Left lung (tissue), 10 donors: ENCODE measurements around the gene DHRSX. TPM values are rescaled to one million over a fixed set of nuclear protein-coding genes. Genes with fewer than 3 reads are reported as not detected.
"Not testable (repeated sequence)": the region's sequence is repeated elsewhere in the genome, so short reads cannot be mapped to it uniquely, and the experiment has no call there.

Source experiments
- ATAC-seq: fragments of 200-7000 bp; cut with Tn5 transposase; one replicate; pipeline ENCODE4 v1.9.1; 2020; ENCODE audit warnings: moderate library complexity
- DNase-seq, 4 donors: peaks; one replicate each; pipeline ENCODE4 v3.0.0-alpha.2; 2013 to 2020
- H3K27ac ChIP-seq, 2 donors: fragments of 200-600 bp; sonication (generic) in 1 of 2; one replicate each; pipeline versions ENCODE4 v1.5.0 to v1.8.0; 2020 to 2021
- H3K27me3 ChIP-seq, 2 donors: fragments of 200-600 bp; sonication (generic) in 1 of 2; one replicate each; pipeline versions ENCODE4 v1.5.0 to v1.8.0; 2020 to 2021
- H3K36me3 ChIP-seq, 2 donors: fragments of 200-600 bp; sonication (generic) in 1 of 2; one replicate each; pipeline versions ENCODE4 v1.5.0 to v1.8.0; 2020 to 2021
- H3K4me1 ChIP-seq, 2 donors: fragments of 200-600 bp; one replicate each; pipeline ENCODE4 v1.8.0; 2021
- H3K4me3 ChIP-seq, 2 donors: fragments of 200-600 bp; sonication (generic) in 1 of 2; one replicate each; pipeline versions ENCODE4 v1.5.0 to v1.8.0; 2020 to 2021; ENCODE audit warnings: mild to moderate bottlenecking in 1 of 2
- H3K9me3 ChIP-seq, 2 donors: fragments of 200-600 bp; sonication (generic) in 1 of 2; one replicate each; pipeline versions ENCODE4 v1.5.0 to v1.8.0; 2020 to 2021
- CTCF ChIP-seq, 2 donors: fragments of 200-600 bp; sonication (generic) in 1 of 2; IDR thresholded peaks; one replicate each; pipeline versions ENCODE4 v1.5.0 to v1.8.0; 2021; ENCODE audit warnings: antibody characterized with exemption in 2 of 2
- intact Hi-C, 2 donors: fragments of 100-400 bp; cut with DNase I; formaldehyde crosslinking; loops; one replicate each; pipeline versions ENCODE4 v1.11.2 to v1.14.2; 2022
- polyA plus RNA-seq, 6 donors: library from polyadenylated mRNA; unstranded; fragments of 120-200 nt; gene quantifications; one replicate each; pipeline ENCODE4 v1.2.1, GENCODE V29; 2013; ENCODE audit not compliant: insufficient read length in 6 of 6
- total RNA-seq, 2 donors: library from RNA; stranded (reverse); fragmentation: NEBNext Ultra II Directional; extraction: Animal tissue kit (Norgen Biotek cat#: 25700); gene quantifications; one replicate each; pipeline ENCODE4 v1.2.1, GENCODE V29; 2021
- donor health status: DM: no; HTN: yes; CAD: no.
- donor health status: DM: no; HTN: no; CAD: no.

The DHRSX gene
- total and polyA plus RNA-seq, 8 donors: 20.2 to 31.5 (median 26.8) TPM

- no peak for ATAC-seq
- no peak for DNase-seq
- no peaks in the 10 kb centered on the region for H3K4me1 ChIP-seq
- peaks cover 0 to 2% of the 10 kb centered on the region in 2 donors for H3K27me3 ChIP-seq
- intact Hi-C loops: no loop called here
- no peak overlapping the region for H3K4me3 ChIP-seq
- H3K27ac ChIP-seq: no peak overlapping the region
- no peak for TF ChIP-seq CTCF (IDR thresholded peaks at IDR 0.05)
- no peaks in the 10 kb centered on the region for H3K36me3 ChIP-seq
- H3K9me3 ChIP-seq: no peaks in the 10 kb centered on the region
Measured at GRCh38 chrX:2520539-2520938, 19.8 kb upstream of the DHRSX start.

- H3K27ac ChIP-seq, intact Hi-C loops, ATAC-seq, H3K4me3 ChIP-seq, DNase-seq, H3K36me3 ChIP-seq, H3K27me3 ChIP-seq, H3K4me1 ChIP-seq, H3K9me3 ChIP-seq: not testable (repeated sequence)
Measured at GRCh38 chrX:2519638-2520037, 18.9 kb upstream of the DHRSX start.

GRCh38 chrX:2517055-2517454 lies 16.3 kb upstream of the DHRSX start:
- Histone ChIP-seq H3K27me3 (no peaks in the 10 kb centered on the region), H3K27ac (no peak overlapping the region), H3K4me3 (no peak overlapping the region), H3K36me3 (no peaks in the 10 kb centered on the region), H3K9me3 (no peaks in the 10 kb centered on the region), H3K4me1 (no peaks in the 10 kb centered on the region)
- ATAC-seq (no peak), DNase-seq (no peak)
- no peak for TF ChIP-seq CTCF (IDR thresholded peaks at IDR 0.05)
- intact Hi-C loops: no loop called here

GRCh38 chrX:2516623-2517022 lies 15.8 kb upstream of the DHRSX start:
- TF ChIP-seq CTCF (IDR thresholded peaks at IDR 0.05): no peak
- ATAC-seq: no peak
- no peak for DNase-seq
- Histone ChIP-seq H3K4me3 (no peak overlapping the region), H3K36me3 (no peaks in the 10 kb centered on the region), H3K4me1 (no peaks in the 10 kb centered on the region), H3K27me3 (no peaks in the 10 kb centered on the region), H3K9me3 (no peaks in the 10 kb centered on the region), H3K27ac (no peak overlapping the region)
- intact Hi-C loops: no loop called here

- H3K27me3 ChIP-seq: no peaks in the 10 kb centered on the region
- no peak for TF ChIP-seq CTCF (IDR thresholded peaks at IDR 0.05)
Measured at GRCh38 chrX:2514131-2514530, 13.4 kb upstream of the DHRSX start.

GRCh38 chrX:2513121-2513664 lies 12.4 kb upstream of the DHRSX start:
- Histone ChIP-seq H3K27me3 (no peaks in the 10 kb centered on the region), H3K27ac (no peak overlapping the region), H3K4me3 (no peak overlapping the region), H3K9me3 (no peaks in the 10 kb centered on the region), H3K36me3 (no peaks in the 10 kb centered on the region), H3K4me1 (no peaks in the 10 kb centered on the region)
- intact Hi-C loops: no loop called here
- no peak for ATAC-seq
- no peak for DNase-seq
- no peak for TF ChIP-seq CTCF (IDR thresholded peaks at IDR 0.05)

More at GRCh38 chrX:2514131-2514530, 13.4 kb upstream of the DHRSX start:
- H3K4me1 ChIP-seq: no peaks in the 10 kb centered on the region
- ATAC-seq (no peak), DNase-seq (no peak)
- H3K27ac ChIP-seq: no peak overlapping the region
- no peaks in the 10 kb centered on the region for H3K36me3 ChIP-seq
- H3K4me3 ChIP-seq: no peak overlapping the region
- no peaks in the 10 kb centered on the region for H3K9me3 ChIP-seq
- intact Hi-C loops: no loop called here
